Endothelial cell of umbilical vein (primary cell): Measurements from ENCODE around the gene TMEM135. TPM values are rescaled to one million over a fixed set of nuclear protein-coding genes. Genes with fewer than 3 reads are reported as not detected.

Source experiments
- BruUV-seq: library from RNA; stranded (reverse); fragments of 400-500 nt; replicated peaks from 2 replicates; lab custom pipeline; 2021; lab: Mats Ljungman, UMichigan
- CTCF ChIA-PET: fragments of 300-600, 350-600 bp; sonication (Branson Sonifier 250); formaldehyde crosslinking; loops from one replicate; lab custom pipeline; 2021; ENCODE audit warnings: antibody characterized with exemption, inconsistent platforms; lab: Charles Lee
- POLR2A ChIA-PET: fragments of 300-600, 350-600 bp; sonication (Branson Sonifier 250); formaldehyde crosslinking; loops from one replicate; lab custom pipeline; 2021; ENCODE audit warnings: antibody characterized with exemption, inconsistent platforms; lab: Charles Lee
- DNase-seq: peaks from one replicate; pipeline ENCODE4 v3.0.0-alpha.2; 2011; ENCODE audit warnings: low read depth, low spot score
- FAIRE-seq: peaks from 2 replicates; lab custom pipeline; 2011; peaks lifted over from hg19 to GRCh38; lab: Jason Lieb, UNC
- H2AFZ ChIP-seq: 2 replicates; pipeline ENCODE4 v1.6.0; 2012; ENCODE audit warnings: low read depth, low read length, control low read depth, inconsistent platforms
- H3K27ac ChIP-seq: 2 replicates; pipeline ENCODE4 v1.5.1; 2011; ENCODE audit warnings: low read depth, mild to moderate bottlenecking, control low read depth, low read length, moderate library complexity; ENCODE audit not compliant: insufficient read depth
- H3K27me3 ChIP-seq, 2 experiments: 2 replicates each; pipeline versions ENCODE4 v1.6.0 to v1.6.1; 2011; ENCODE audit warnings: low read length in 2 of 2, mixed read lengths in 1 of 2; ENCODE audit not compliant: control insufficient read depth in 2 of 2, insufficient read depth in 2 of 2
- H3K36me3 ChIP-seq, 2 experiments: 2 replicates in 1 of 2; 3 replicates in 1 of 2; pipeline ENCODE4 v1.5.1; 2011; ENCODE audit warnings: low read length in 2 of 2, mild to moderate bottlenecking in 1 of 2, moderate library complexity in 1 of 2; ENCODE audit not compliant: control insufficient read depth in 2 of 2, insufficient read depth in 2 of 2; ENCODE audit errors: extremely low read depth in 1 of 2
- H3K4me1 ChIP-seq: 3 replicates; pipeline ENCODE4 v1.5.1; 2011; ENCODE audit warnings: mild to moderate bottlenecking, low read length; ENCODE audit not compliant: control insufficient read depth, insufficient read depth; ENCODE audit errors: extremely low read depth
- H3K4me2 ChIP-seq: 2 replicates; pipeline ENCODE4 v1.6.1; 2011; ENCODE audit warnings: low read length, control low read depth, mixed read lengths; ENCODE audit not compliant: insufficient read depth
- H3K4me3 ChIP-seq, 3 experiments: fragments of 200-600 bp in 1 of 3; sonication (generic), shearing (Covaris generic) in 1 of 3; replicated peaks in 1 of 3; 2 replicates each; pipeline ENCODE4 v1.5.1; 2011 to 2016; ENCODE audit warnings: control low read depth in 3 of 3, low read length in 3 of 3, mild to moderate bottlenecking in 2 of 3, inconsistent platforms in 1 of 3, low read depth in 1 of 3, moderate library complexity in 1 of 3; ENCODE audit not compliant: insufficient read depth in 1 of 3
- H3K79me2 ChIP-seq: 2 replicates; pipeline ENCODE4 v1.6.0; 2012; ENCODE audit warnings: low read length, inconsistent platforms; ENCODE audit not compliant: control insufficient read depth, insufficient read depth
- H3K9ac ChIP-seq: replicated peaks from 2 replicates; pipeline ENCODE3; 2011; ENCODE audit warnings: low read length, control low read depth; ENCODE audit not compliant: insufficient read depth; ENCODE audit errors: extremely low read depth
- H3K9me1 ChIP-seq: replicated peaks from 3 replicates; pipeline ENCODE4 v1.6.0; 2011; ENCODE audit warnings: mild to moderate bottlenecking, low read length; ENCODE audit not compliant: control insufficient read depth, insufficient read depth; ENCODE audit errors: extremely low read depth
- H3K9me3 ChIP-seq: replicated peaks from 2 replicates; pipeline ENCODE4 v1.5.1; 2012; ENCODE audit warnings: low read length, inconsistent platforms; ENCODE audit not compliant: control insufficient read depth, insufficient read depth
- H4K20me1 ChIP-seq: replicated peaks from 2 replicates; pipeline ENCODE3; 2011; ENCODE audit warnings: mild to moderate bottlenecking, low read length; ENCODE audit not compliant: control insufficient read depth, insufficient read depth; ENCODE audit errors: extremely low read depth
- EZH2 ChIP-seq: IDR thresholded peaks from 2 replicates; pipeline ENCODE4 v1.6.1; 2012; ENCODE audit warnings: borderline replicate concordance, low read depth, mild to moderate bottlenecking, moderate library complexity, low read length, inconsistent platforms; ENCODE audit not compliant: severe bottlenecking
- FOS ChIP-seq: IDR thresholded peaks from 2 replicates; pipeline ENCODE4 v1.6.1; 2011; ENCODE audit warnings: mild to moderate bottlenecking, low read length, moderate library complexity, borderline replicate concordance; ENCODE audit not compliant: insufficient read depth
- GATA2 ChIP-seq: IDR thresholded peaks from 2 replicates; pipeline ENCODE4 v1.7.0; 2011; ENCODE audit warnings: low read depth, mild to moderate bottlenecking, moderate library complexity, mixed read lengths, low read length; ENCODE audit not compliant: insufficient read length, insufficient read depth
- JUN ChIP-seq: IDR thresholded peaks from 2 replicates; pipeline ENCODE4 v1.6.1; 2011; ENCODE audit warnings: borderline replicate concordance, low read depth; ENCODE audit not compliant: insufficient read length, insufficient read depth
- MYC ChIP-seq: IDR thresholded peaks from one replicate; pipeline ENCODE4 v1.6.1; 2011; ENCODE audit warnings: mild to moderate bottlenecking, low read depth, low read length
- POLR2A ChIP-seq: IDR thresholded peaks from 2 replicates; pipeline ENCODE4 v1.6.1; 2012; ENCODE audit warnings: low read depth, mild to moderate bottlenecking, control low read depth, low read length
- POLR2AphosphoS5 ChIP-seq: IDR thresholded peaks from 2 replicates; pipeline ENCODE4 v1.6.1; 2012; ENCODE audit warnings: low read depth, mild to moderate bottlenecking, control low read depth, low read length, moderate library complexity; ENCODE audit not compliant: insufficient read depth
- dilution Hi-C: fragments of 300-500 bp; cut with MboI; formaldehyde crosslinking; loops from one replicate; pipeline ENCODE4 v1.15.0; 2019; ENCODE audit warnings: low sequenced_read_pairs; ENCODE audit not compliant: extremely low pct_ligation_motif_present
- intact Hi-C: fragments of 100-400 bp; cut with micrococcal nuclease; formaldehyde crosslinking; loops from one replicate; pipeline ENCODE4 v1.10.0; 2022
- polyA plus RNA-seq, 4 experiments: library from polyadenylated mRNA; depleted of rRNA in 3 of 4; stranded (reverse) in 3 of 4; unstranded in 1 of 4; fragments of >200 nt; gene quantifications; 2 replicates each; pipeline versions ENCODE4 v1.2.1 to v1.2.3, GENCODE V29; 2011 to 2012; ENCODE audit warnings: missing spikeins in 1 of 4
- total RNA-seq: library from RNA; stranded (reverse); gene quantifications from 2 replicates; pipeline ENCODE4 v1.2.3, GENCODE V29; 2021
- TF ChIP-seq, protein P1 (sequence below): IDR thresholded peaks from 2 replicates; pipeline ENCODE4 v1.6.1; 2011; ENCODE audit not compliant: insufficient read depth, insufficient read length
- TF ChIP-seq, protein P2 (sequence below), 2 donors: IDR thresholded peaks; 1 replicate in 1 of 2; 2 replicates in 1 of 2; pipeline ENCODE4 v1.5.1; 2011; ENCODE audit warnings: low read length in 2 of 2, mild to moderate bottlenecking in 2 of 2, moderate library complexity in 2 of 2, control low read depth in 1 of 2, inconsistent platforms in 1 of 2, low read depth in 1 of 2; ENCODE audit not compliant: insufficient read depth in 1 of 2; ENCODE audit errors: extremely low read depth in 1 of 2

TMEM135 gene
- total and polyA plus RNA-seq, 2 donors (not counting 3 experiments of a cell fraction or from before 2014, with no cell fraction given), result 12.3 to 33.2 TPM

DNA sequence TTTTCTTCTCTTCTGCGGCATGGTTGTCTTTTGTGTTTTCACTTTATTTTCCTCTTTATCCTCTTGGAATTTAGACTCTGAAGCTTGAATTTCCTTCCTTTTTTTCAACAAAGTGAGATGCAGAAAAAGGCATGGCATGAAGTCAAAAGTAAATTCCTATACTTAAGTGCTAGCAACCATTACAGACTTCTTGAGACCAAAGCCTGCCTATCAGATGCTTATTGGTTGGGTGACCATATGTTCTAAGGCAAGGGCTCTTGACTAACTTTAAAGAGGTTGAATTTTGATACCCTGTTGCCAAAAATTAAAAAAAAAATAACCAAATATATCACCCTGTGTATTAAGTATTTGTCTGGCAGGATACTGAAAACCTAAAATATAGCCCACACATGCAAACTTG, 237.4 kb downstream of the TMEM135 start:
- no peak for DNase-seq
- Histone ChIP-seq H3K9me3 (no peaks in the 10 kb centered on the region), H3K27ac (no peak overlapping the region), H3K36me3 (no peaks in the 10 kb centered on the region), H3K79me2 (no peaks in the 10 kb centered on the region), H3K27me3 (no peaks in the 10 kb centered on the region), H3K4me2 (no peak overlapping the region), H3K9ac (no peak overlapping the region), H3K4me3 (no peak overlapping the region), H3K9me1 (no peaks in the 10 kb centered on the region), H3K4me1 (no peaks in the 10 kb centered on the region), H2AFZ (no peak overlapping the region), H4K20me1 (no peaks in the 10 kb centered on the region)
- CTCF ChIA-PET, result interaction anchor here (0.7 to 2.3 kb wide), 2 partner anchors 280 to 336 kb away, joined by 3 to 6 read pairs; no protein-coding TSS in a partner anchor
- intact Hi-C loops (no loop called here), dilution Hi-C loops (no loop called here)
- BruUV-seq, result no TSS peak
- POLR2A ChIA-PET, result no interaction called here
- FAIRE-seq, result no peak
- TF ChIP-seq POLR2A (no peak), FOS (no peak), EZH2 (no peak), POLR2AphosphoS5 (no peak), GATA2 (no peak), MYC (no peak), JUN (no peak)
- TF ChIP-seq, protein P1, sequence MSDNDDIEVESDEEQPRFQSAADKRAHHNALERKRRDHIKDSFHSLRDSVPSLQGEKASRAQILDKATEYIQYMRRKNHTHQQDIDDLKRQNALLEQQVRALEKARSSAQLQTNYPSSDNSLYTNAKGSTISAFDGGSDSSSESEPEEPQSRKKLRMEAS, result no peak
- TF ChIP-seq, protein P2, sequence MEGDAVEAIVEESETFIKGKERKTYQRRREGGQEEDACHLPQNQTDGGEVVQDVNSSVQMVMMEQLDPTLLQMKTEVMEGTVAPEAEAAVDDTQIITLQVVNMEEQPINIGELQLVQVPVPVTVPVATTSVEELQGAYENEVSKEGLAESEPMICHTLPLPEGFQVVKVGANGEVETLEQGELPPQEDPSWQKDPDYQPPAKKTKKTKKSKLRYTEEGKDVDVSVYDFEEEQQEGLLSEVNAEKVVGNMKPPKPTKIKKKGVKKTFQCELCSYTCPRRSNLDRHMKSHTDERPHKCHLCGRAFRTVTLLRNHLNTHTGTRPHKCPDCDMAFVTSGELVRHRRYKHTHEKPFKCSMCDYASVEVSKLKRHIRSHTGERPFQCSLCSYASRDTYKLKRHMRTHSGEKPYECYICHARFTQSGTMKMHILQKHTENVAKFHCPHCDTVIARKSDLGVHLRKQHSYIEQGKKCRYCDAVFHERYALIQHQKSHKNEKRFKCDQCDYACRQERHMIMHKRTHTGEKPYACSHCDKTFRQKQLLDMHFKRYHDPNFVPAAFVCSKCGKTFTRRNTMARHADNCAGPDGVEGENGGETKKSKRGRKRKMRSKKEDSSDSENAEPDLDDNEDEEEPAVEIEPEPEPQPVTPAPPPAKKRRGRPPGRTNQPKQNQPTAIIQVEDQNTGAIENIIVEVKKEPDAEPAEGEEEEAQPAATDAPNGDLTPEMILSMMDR (IDR thresholded peaks at IDR 0.05; ENCODE audit: extremely low read depth in 1 of 2, insufficient read depth in 1 of 2, low read depth in 1 of 2, low read length in 2 of 2), result no peak
